ENCODE measurements around the gene TBC1D23. TPM values are rescaled to one million over a fixed set of nuclear protein-coding genes. Genes with fewer than 3 reads are reported as not detected.
"Not testable (repeated sequence)": the region's sequence is repeated elsewhere in the genome, so short reads cannot be mapped to it uniquely, and the experiment has no call there.

Gene TBC1D23
- total and polyA plus RNA-seq, 7 experiments from 2014 or later, result 14.0 to 42.4 (median 31.9) TPM

GRCh38 chr3:100231668-100232067 lies 29.1 kb upstream of the TBC1D23 start:
- Histone ChIP-seq H3K9me3 (ENCODE audit: control insufficient read depth in 2 of 3, low read length in 3 of 3) (no peaks in the 10 kb centered on the region), H3K27ac (ENCODE audit: low read depth, low read length) (no peak overlapping the region), H3K36me3 (ENCODE audit: control insufficient read depth in 2 of 3, insufficient read depth in 3 of 3, low read length in 3 of 3) (no peaks in the 10 kb centered on the region), H3K4me3 (ENCODE audit: low read length) (no peak overlapping the region), H3K4me1 (ENCODE audit: control insufficient read depth in 2 of 2, insufficient read depth in 2 of 2, low read length in 2 of 2) (no peaks in the 10 kb centered on the region), H3K27me3 (ENCODE audit: control insufficient read depth in 2 of 2, insufficient read depth in 2 of 2, low read length in 2 of 2) (no peaks in the 10 kb centered on the region)
- H3K27me3 Mint-ChIP-seq, result peaks cover 0 to 24% (median 0%) of the 10 kb centered on the region in 5 donors
- H3K4me1 Mint-ChIP-seq, result peaks cover 4 to 13% (median 6%) of the 10 kb centered on the region in 7 donors
- ATAC-seq (no peak), DNase-seq (no peak)
- no peak overlapping the region for H3K4me3 Mint-ChIP-seq
- peaks cover 0 to 2% (median 0%) of the 10 kb centered on the region in 5 donors for H3K36me3 Mint-ChIP-seq
- CTCF ChIA-PET, result no interaction called here
- H3K9me3 Mint-ChIP-seq, result peaks cover 0 to 2% (median 0%) of the 10 kb centered on the region in 11 donors
- POLR2A ChIA-PET, result no interaction called here
- H3K27ac Mint-ChIP-seq, result no peak overlapping the region
- intact Hi-C loops (cut with micrococcal nuclease), result no loop called here

GRCh38 chr3:100234364-100234763 lies 26.4 kb upstream of the TBC1D23 start:
- Histone ChIP-seq H3K4me3 (ENCODE audit: low read length) (no peak overlapping the region), H3K4me1 (ENCODE audit: control insufficient read depth in 2 of 2, insufficient read depth in 2 of 2, low read length in 2 of 2) (no peaks in the 10 kb centered on the region), H3K27ac (ENCODE audit: low read depth, low read length) (no peak overlapping the region), H3K27me3 (ENCODE audit: control insufficient read depth in 2 of 2, insufficient read depth in 2 of 2, low read length in 2 of 2) (no peaks in the 10 kb centered on the region), H3K9me3 (ENCODE audit: control insufficient read depth in 2 of 3, low read length in 3 of 3) (no peaks in the 10 kb centered on the region), H3K36me3 (ENCODE audit: control insufficient read depth in 2 of 3, insufficient read depth in 3 of 3, low read length in 3 of 3) (no peaks in the 10 kb centered on the region)
- Mint-ChIP-seq H3K4me1 (peaks cover 0 to 5% (median 1%) of the 10 kb centered on the region in 7 donors), H3K4me3 (no peak overlapping the region), H3K27ac (no peak overlapping the region), H3K27me3 (peaks cover 0 to 24% (median 0%) of the 10 kb centered on the region in 5 donors), H3K36me3 (peaks cover 0 to 6% (median 0%) of the 10 kb centered on the region in 5 donors), H3K9me3 (peaks cover 0 to 13% (median 4%) of the 10 kb centered on the region in 11 donors)
- ATAC-seq, result no peak
- CTCF ChIA-PET, result no interaction called here
- POLR2A ChIA-PET, result interaction anchor here (0.7 kb wide), 1 partner anchor 10 kb away, joined by 3 read pairs; no protein-coding TSS in a partner anchor
- intact Hi-C loops (cut with micrococcal nuclease), result no loop called here
- DNase-seq, result no peak

GRCh38 chr3:100238599-100238998 lies 22.2 kb upstream of the TBC1D23 start:
- Histone ChIP-seq H3K27me3 (ENCODE audit: control insufficient read depth in 2 of 2, insufficient read depth in 2 of 2, low read length in 2 of 2) (no peaks in the 10 kb centered on the region), H3K36me3 (ENCODE audit: control insufficient read depth in 2 of 3, insufficient read depth in 3 of 3, low read length in 3 of 3) (no peaks in the 10 kb centered on the region), H3K4me3 (ENCODE audit: low read length) (no peak overlapping the region), H3K9me3 (ENCODE audit: control insufficient read depth in 2 of 3, low read length in 3 of 3) (no peaks in the 10 kb centered on the region), H3K4me1 (ENCODE audit: control insufficient read depth in 2 of 2, insufficient read depth in 2 of 2, low read length in 2 of 2) (no peaks in the 10 kb centered on the region), H3K27ac (ENCODE audit: low read depth, low read length) (no peak overlapping the region)
- peaks cover 0 to 13% (median 5%) of the 10 kb centered on the region in 11 donors for H3K9me3 Mint-ChIP-seq
- no peak overlapping the region for H3K27ac Mint-ChIP-seq
- ChIA-PET CTCF (no interaction called here), POLR2A (no interaction called here)
- peaks cover 0 to 18% (median 0%) of the 10 kb centered on the region in 5 donors for H3K27me3 Mint-ChIP-seq
- intact Hi-C loops (cut with micrococcal nuclease), result no loop called here
- H3K36me3 Mint-ChIP-seq, result peaks cover 0 to 4% (median 0%) of the 10 kb centered on the region in 5 donors
- DNase-seq, result no peak
- H3K4me1 Mint-ChIP-seq, result no peaks in the 10 kb centered on the region
- H3K4me3 Mint-ChIP-seq, result no peak overlapping the region
- no peak for ATAC-seq

- H3K4me3 ChIP-seq (ENCODE audit: low read length); H3K4me3 Mint-ChIP-seq; H3K36me3 ChIP-seq (ENCODE audit: control insufficient read depth in 2 of 3, insufficient read depth in 3 of 3, low read length in 3 of 3); ATAC-seq; H3K27me3 Mint-ChIP-seq; H3K4me1 Mint-ChIP-seq; DNase-seq; H3K9me3 ChIP-seq (ENCODE audit: control insufficient read depth in 2 of 3, low read length in 3 of 3); H3K4me1 ChIP-seq (ENCODE audit: control insufficient read depth in 2 of 2, insufficient read depth in 2 of 2, low read length in 2 of 2); CTCF ChIA-PET; H3K27me3 ChIP-seq (ENCODE audit: control insufficient read depth in 2 of 2, insufficient read depth in 2 of 2, low read length in 2 of 2); H3K27ac ChIP-seq (ENCODE audit: low read depth, low read length); H3K27ac Mint-ChIP-seq; H3K36me3 Mint-ChIP-seq; intact Hi-C loops (cut with micrococcal nuclease); POLR2A ChIA-PET: not testable (repeated sequence)
- H3K9me3 Mint-ChIP-seq, result peaks cover 0 to 13% (median 5%) of the 10 kb centered on the region in 11 donors
These were observed 18.3 kb upstream of the TBC1D23 start for GRCh38 chr3:100242471-100242870.

- H3K4me1 ChIP-seq (ENCODE audit: control insufficient read depth in 2 of 2, insufficient read depth in 2 of 2, low read length in 2 of 2), result no peaks in the 10 kb centered on the region
- no peak overlapping the region for H3K27ac Mint-ChIP-seq
- POLR2A ChIA-PET, result interaction anchor here (0.6 kb wide), 1 partner anchor 10 kb away, joined by 3 read pairs; no protein-coding TSS in a partner anchor
These were observed 16.5 kb upstream of the TBC1D23 start for GRCh38 chr3:100244264-100244663.

GRCh38 chr3:100245136-100245535 lies 15.7 kb upstream of the TBC1D23 start:
- Mint-ChIP-seq H3K4me1 (no peaks in the 10 kb centered on the region), H3K9me3 (peaks cover 0 to 2% (median 0%) of the 10 kb centered on the region in 11 donors), H3K27ac (no peak overlapping the region), H3K27me3 (peaks cover 0 to 5% (median 0%) of the 10 kb centered on the region in 5 donors), H3K4me3 (no peak overlapping the region), H3K36me3 (peaks cover 0 to 3% (median 0%) of the 10 kb centered on the region in 5 donors)
- CTCF ChIA-PET, result no interaction called here
- Histone ChIP-seq H3K27me3 (ENCODE audit: control insufficient read depth in 2 of 2, insufficient read depth in 2 of 2, low read length in 2 of 2) (no peaks in the 10 kb centered on the region), H3K27ac (ENCODE audit: low read depth, low read length) (no peak overlapping the region), H3K4me1 (ENCODE audit: control insufficient read depth in 2 of 2, insufficient read depth in 2 of 2, low read length in 2 of 2) (no peaks in the 10 kb centered on the region), H3K4me3 (ENCODE audit: low read length) (no peak overlapping the region), H3K9me3 (ENCODE audit: control insufficient read depth in 2 of 3, low read length in 3 of 3) (no peaks in the 10 kb centered on the region), H3K36me3 (ENCODE audit: control insufficient read depth in 2 of 3, insufficient read depth in 3 of 3, low read length in 3 of 3) (no peaks in the 10 kb centered on the region)
- intact Hi-C loops (cut with micrococcal nuclease), result no loop called here
- POLR2A ChIA-PET, result no interaction called here
- DNase-seq (no peak), ATAC-seq (no peak)

More at GRCh38 chr3:100244264-100244663, 16.5 kb upstream of the TBC1D23 start:
- H3K4me1 Mint-ChIP-seq, result no peaks in the 10 kb centered on the region
- H3K9me3 Mint-ChIP-seq, result peaks cover 0 to 2% (median 0%) of the 10 kb centered on the region in 11 donors
- H3K4me3 Mint-ChIP-seq, result no peak overlapping the region
- peaks cover 0 to 5% (median 0%) of the 10 kb centered on the region in 5 donors for H3K27me3 Mint-ChIP-seq
- H3K36me3 ChIP-seq (ENCODE audit: control insufficient read depth in 2 of 3, insufficient read depth in 3 of 3, low read length in 3 of 3), result no peaks in the 10 kb centered on the region
- ATAC-seq, result no peak
- no peak overlapping the region for H3K27ac ChIP-seq (ENCODE audit: low read depth, low read length)
- H3K27me3 ChIP-seq (ENCODE audit: control insufficient read depth in 2 of 2, insufficient read depth in 2 of 2, low read length in 2 of 2), result no peaks in the 10 kb centered on the region
- CTCF ChIA-PET, result no interaction called here
- H3K36me3 Mint-ChIP-seq, result no peaks in the 10 kb centered on the region
- intact Hi-C loops (cut with micrococcal nuclease), result no loop called here
- DNase-seq, result no peak
- no peak overlapping the region for H3K4me3 ChIP-seq (ENCODE audit: low read length)
- H3K9me3 ChIP-seq (ENCODE audit: control insufficient read depth in 2 of 3, low read length in 3 of 3), result no peaks in the 10 kb centered on the region

GRCh38 chr3:100245927-100246326 lies 14.9 kb upstream of the TBC1D23 start:
- H3K9me3 Mint-ChIP-seq, result peaks cover 0 to 4% (median 0%) of the 10 kb centered on the region in 11 donors
- Histone ChIP-seq H3K4me3 (ENCODE audit: low read length) (no peak overlapping the region), H3K36me3 (ENCODE audit: control insufficient read depth in 2 of 3, insufficient read depth in 3 of 3, low read length in 3 of 3) (no peaks in the 10 kb centered on the region), H3K27me3 (ENCODE audit: control insufficient read depth in 2 of 2, insufficient read depth in 2 of 2, low read length in 2 of 2) (no peaks in the 10 kb centered on the region), H3K27ac (ENCODE audit: low read depth, low read length) (no peak overlapping the region), H3K9me3 (ENCODE audit: control insufficient read depth in 2 of 3, low read length in 3 of 3) (no peaks in the 10 kb centered on the region), H3K4me1 (ENCODE audit: control insufficient read depth in 2 of 2, insufficient read depth in 2 of 2, low read length in 2 of 2) (no peaks in the 10 kb centered on the region)
- peaks cover 0 to 6% (median 0%) of the 10 kb centered on the region in 5 donors for H3K36me3 Mint-ChIP-seq
- ATAC-seq, result no peak
- ChIA-PET POLR2A (no interaction called here), CTCF (interaction anchor here (0.6 kb wide), 1 partner anchor 175 kb away, joined by 4 read pairs; no protein-coding TSS in a partner anchor)
- no peak overlapping the region for H3K4me3 Mint-ChIP-seq
- no peaks in the 10 kb centered on the region for H3K4me1 Mint-ChIP-seq
- no peak overlapping the region for H3K27ac Mint-ChIP-seq
- no peak for DNase-seq
- intact Hi-C loops (cut with micrococcal nuclease), result no loop called here
- peaks cover 0 to 5% (median 0%) of the 10 kb centered on the region in 5 donors for H3K27me3 Mint-ChIP-seq
